GM18951 (cell line): ENCODE measurements around the gene LDLR.
"Not testable (repeated sequence)": the region's sequence is repeated elsewhere in the genome, so short reads cannot be mapped to it uniquely, and the experiment has no call there.

ENCODE experiments used
- POLR2A ChIP-seq: IDR thresholded peaks from 4 replicates; pipeline ENCODE4 v1.6.1; 2011; ENCODE audit warnings: mild to moderate bottlenecking; ENCODE audit not compliant: insufficient read length, insufficient read depth; ENCODE audit errors: extremely low read depth
- in situ Hi-C: fragments of 300-500 bp; cut with MboI; formaldehyde crosslinking; loops from one replicate; pipeline ENCODE4 v1.12.0; 2022; ENCODE audit warnings: low sequenced_read_pairs, mixed read lengths, inconsistent platforms; ENCODE audit not compliant: unreplicated experiment

Gene LDLR

DNA sequence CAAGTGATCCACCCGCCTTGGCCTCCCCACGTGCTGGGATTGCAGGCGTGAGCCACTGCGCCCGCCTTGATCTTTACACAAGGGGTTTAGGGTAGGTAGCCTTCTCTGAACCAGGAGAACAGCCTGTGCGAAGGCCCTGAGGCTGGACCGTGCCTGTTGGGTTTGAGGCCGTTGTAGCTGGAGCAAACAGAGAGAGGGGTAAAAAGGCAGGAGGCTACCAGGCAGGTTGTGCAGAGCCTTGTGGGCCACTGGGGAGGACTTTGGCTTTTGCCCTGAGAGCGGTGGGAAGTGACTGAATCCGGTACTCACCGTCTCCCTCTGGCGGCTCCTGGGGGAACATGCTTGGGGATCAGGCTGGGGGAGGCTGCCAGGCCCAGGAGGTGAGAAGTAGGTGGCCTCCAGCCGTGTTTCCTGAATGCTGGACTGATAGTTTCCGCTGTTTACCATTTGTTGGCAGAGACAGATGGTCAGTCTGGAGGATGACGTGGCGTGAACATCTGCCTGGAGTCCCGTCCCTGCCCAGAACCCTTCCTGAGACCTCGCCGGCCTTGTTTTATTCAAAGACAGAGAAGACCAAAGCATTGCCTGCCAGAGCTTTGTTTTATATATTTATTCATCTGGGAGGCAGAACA, 41.7 kb downstream of the LDLR start:
- no peak for TF ChIP-seq POLR2A
- in situ Hi-C loops = no loop called here

DNA sequence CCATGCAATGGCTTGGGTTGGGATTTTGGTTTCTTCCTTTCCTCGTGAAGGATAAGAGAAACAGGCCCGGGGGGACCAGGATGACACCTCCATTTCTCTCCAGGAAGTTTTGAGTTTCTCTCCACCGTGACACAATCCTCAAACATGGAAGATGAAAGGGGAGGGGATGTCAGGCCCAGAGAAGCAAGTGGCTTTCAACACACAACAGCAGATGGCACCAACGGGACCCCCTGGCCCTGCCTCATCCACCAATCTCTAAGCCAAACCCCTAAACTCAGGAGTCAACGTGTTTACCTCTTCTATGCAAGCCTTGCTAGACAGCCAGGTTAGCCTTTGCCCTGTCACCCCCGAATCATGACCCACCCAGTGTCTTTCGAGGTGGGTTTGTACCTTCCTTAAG, 42.2 kb downstream of the LDLR start:
- TF ChIP-seq POLR2A = no peak
- in situ Hi-C loops = no loop called here

DNA sequence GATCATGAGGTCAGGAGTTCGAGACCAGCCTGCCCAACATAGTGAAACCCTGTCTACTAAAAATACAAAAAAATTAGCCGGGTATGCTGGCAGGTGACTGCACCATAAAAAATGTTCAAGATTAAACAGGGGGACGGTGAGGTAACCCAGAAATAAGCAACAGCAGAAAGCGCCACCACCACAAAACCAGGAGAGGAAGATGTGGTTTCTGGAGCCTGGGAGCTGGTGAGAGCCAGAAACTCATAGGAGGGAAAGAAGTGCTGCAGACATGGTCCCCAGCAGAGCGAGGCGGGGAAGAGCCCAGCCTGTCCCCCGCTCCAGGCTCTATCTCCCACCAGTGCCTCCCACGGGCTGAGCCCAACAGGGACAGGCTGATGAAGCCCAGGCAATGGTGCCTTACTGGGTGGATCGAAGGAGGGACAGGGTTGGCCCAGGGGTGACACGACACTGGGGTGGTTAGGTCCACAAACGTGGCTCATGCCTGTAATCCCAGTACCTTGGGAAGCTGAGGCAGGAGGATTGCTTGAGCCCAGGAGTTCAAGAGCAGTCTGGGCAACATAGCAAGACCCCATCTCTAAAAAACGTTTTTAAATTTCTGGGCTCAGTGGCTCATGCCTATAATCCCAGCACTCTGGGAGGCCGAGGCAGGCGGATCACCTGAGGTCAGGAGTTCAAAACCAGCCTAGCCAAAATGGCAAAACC, 47.3 kb downstream of the LDLR start:
- TF ChIP-seq POLR2A = no peak
- in situ Hi-C loops = no loop called here

DNA sequence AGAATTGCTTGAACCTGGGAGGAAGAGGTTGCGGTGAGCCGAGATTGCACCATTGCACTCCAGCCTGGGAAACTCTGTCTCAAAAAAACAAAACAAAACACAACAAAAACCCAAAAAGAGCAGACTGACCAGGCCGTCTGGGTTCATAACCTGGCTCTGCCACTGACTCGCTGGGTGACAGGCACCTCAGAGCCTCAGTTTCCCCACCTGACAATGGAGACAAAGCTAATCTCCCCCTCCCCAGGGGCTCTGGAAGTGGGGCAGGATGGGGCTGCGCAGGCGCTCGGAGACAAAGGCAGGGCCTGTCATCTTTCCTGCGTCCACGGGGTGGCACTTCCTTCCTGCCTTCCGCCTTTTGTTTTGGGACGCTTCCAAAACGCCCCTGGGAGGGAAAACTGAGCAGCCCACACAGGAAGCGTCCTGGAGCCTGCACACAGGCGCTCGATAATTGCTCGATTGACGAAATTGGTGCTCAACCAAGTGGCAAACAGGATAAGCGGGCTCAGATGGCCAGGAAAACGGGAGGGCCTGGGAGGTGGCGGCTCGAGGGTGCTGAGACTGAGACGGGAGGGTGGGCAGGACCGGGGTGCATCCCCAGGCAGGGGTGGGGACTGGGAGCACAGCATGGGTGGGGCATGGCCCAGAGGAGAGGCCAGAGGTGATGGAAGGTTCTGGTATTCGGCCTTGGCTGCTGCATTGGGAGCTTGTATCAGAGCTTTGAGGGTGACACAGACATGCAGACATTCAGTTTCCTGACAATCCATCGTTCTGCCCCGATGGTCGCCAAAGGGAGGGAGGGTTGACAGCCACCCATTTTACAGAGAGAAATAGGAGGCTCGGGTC, 48.5 kb downstream of the LDLR start:
- in situ Hi-C loops = no loop called here
- TF ChIP-seq POLR2A = no peak

DNA sequence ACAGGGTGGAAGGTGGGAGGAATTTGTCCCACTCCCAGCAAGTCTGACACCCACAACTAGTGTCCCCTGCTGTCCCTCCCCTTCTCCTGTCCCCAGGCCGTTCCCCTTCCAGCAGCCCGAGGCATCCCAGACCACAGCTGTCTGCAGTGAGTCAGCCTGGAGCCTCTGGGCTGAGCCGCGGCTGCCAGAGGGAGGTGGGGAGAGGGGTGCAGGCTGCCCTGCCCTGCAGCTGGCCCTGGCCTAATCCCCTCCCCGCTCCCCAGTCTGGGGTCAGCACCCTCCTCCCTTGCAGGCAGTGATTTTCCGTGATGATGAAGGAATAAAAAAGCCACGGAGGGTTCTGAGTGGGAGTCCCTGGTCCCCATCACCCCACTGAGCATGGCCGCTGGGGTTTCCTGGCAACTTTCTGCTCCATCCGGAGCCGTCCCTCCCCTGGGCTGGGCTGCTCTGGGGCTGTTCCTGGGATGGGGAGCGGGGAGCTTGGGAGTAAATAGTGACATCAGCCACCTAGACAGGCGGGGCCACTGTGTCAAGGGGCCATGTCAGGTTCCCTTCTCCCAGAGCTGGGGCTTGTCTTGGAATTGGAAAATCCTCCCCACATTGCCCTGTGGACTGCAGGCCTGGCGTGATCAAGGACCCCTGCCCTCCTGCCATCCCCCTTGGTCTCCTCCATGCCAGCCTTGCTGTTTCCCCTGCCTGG, 49.5 kb downstream of the LDLR start:
- in situ Hi-C loops = no loop called here
- TF ChIP-seq POLR2A = no peak

DNA sequence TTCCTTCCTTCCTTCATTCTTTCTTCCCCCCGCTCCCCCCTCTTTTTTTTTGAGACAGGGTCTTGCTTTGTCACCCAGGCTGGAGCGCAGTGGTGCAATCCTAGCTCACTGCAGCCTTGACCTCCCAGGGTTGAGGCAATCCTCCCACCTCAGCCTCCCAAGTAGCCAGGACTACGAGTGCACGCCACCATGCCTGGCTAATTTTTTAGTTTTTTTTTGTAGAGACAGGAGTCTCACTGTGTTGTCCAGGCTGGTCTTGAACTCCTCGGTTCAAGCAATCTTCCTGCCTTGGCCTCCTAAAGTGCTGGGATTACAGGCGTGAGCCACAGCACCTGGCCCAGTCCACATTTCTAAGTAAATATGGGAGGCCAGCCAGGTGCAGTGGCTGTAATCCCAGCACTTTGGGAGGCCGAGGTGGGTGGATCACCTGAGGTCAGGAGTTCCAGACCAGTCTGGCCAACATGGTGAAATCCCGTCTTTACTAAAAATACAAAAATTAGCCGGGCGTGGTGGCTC, 50.8 kb downstream of the LDLR start:
- in situ Hi-C loops = not testable (repeated sequence)

DNA sequence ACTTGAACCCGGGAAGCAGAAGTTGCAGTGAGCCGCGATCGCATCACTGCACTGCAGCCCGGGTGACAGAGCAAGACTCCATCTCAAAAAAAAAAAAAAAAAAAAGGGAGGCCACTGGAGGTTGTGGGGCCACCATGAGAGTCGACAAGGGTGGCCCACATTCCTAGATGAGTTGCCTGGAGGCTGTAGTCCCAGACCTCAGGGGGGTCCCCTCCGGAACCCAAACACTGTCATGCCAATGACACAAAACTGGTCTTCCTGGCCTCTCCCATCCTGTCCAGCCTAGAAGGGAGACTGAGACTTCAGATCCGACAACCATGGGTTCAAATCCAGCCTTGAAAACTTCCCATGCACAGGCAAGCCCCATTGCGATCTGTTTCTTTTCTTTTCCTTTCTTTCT, 51.6 kb downstream of the LDLR start:
- in situ Hi-C loops = no loop called here
- TF ChIP-seq POLR2A = no peak

DNA sequence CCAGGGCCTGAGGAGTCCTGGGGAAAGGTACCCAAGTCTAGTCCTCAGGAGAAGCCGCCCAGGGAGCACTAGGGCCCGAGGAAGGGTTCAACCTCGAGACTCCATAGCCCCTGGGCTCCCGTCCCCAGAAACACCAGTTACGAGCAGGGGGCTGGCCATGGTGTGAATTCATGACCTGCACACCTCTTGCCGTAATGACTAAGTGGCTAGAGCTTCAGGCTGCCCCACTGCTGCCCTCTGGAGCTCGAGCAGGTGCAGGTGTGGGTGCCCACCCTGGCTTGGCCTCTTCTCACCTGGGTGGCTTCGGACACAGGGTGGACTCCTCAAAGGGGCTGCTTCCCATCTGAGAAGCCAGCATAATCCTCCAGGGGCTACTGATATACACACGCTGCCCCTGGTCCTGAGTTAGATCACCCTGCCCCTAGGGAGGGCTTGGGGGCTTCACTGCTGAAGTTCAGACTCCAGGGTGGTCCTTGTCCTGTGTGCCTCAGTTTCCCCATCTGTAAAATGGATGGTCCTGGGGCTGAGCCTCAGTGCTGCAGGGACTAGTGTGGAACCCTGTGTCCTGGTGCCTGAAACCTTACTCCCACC, 52.8 kb downstream of the LDLR start:
- in situ Hi-C loops = no loop called here
- no peak for TF ChIP-seq POLR2A

DNA sequence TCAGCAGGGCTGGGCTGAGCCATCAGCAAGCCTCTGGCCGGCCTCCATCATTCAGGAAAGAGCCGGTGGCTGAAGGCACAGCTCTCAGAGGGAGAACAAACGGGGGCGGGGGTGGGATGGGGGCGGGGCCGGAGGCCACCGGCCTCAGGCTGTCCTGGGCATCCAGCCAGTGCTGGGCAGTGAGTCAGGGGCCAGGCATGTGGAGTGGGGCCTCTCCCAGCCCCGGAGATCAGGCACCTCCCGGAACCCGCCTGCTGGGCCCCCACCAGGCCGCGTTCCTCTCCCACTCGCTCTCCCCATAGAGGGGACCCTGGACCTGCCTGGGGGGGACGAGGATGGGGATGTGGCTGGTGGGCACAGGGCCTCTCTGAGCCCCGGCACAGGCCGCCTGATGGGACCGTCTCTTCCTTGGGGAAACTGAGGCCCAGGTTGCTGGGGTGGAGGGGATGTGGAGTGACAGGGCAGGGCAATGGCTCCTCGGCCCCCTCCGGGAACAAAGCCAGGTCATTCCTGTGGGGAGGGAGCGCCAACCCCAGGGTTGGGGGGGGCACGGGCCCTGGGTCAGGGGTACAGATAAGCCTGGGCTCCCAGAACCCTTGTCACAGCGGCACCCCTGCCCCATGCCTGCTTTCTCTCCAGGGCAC, 53.4 kb downstream of the LDLR start:
- TF ChIP-seq POLR2A = no peak
- in situ Hi-C loops = no loop called here

DNA sequence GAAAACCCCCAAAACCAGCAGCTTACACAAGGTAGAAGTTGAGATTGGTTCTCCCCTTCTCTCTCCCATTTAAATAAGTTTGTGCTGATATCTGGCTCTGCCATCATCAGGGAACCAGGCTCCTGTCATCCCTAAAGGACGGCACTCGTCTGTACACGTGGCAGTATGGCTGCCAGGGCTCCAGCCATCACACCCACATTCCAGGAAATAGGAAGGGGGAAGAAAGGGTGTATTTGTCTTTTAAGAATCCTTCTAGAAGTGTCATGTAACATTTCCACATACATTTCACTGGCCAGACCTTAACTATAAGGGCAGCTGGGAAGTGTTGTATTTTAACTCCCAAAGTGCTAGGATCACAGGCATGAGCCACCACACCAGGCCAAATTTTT, 56.3 kb downstream of the LDLR start:
- TF ChIP-seq POLR2A = no peak
- in situ Hi-C loops = no loop called here

DNA sequence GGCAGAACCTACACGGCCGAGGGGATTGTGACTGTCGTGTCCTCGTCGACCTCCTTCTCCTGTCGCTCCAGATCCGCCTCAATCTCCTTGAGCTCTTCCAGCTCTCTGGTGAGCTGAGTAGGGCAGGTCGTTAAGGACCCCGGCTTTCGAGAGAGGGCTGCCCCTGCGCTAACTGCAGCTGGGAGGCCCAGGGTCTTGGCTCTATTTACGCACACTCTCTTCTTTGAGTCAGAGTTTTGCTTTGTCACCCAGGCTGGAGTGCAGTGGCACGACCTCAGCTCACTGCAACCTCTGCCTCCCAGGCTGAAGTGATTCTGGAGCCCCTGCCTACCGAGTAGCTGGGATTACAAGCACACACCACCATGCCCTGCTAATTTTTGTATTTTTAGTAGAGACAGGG, 58.7 kb downstream of the LDLR start:
- in situ Hi-C loops = no loop called here
- no peak for TF ChIP-seq POLR2A

DNA sequence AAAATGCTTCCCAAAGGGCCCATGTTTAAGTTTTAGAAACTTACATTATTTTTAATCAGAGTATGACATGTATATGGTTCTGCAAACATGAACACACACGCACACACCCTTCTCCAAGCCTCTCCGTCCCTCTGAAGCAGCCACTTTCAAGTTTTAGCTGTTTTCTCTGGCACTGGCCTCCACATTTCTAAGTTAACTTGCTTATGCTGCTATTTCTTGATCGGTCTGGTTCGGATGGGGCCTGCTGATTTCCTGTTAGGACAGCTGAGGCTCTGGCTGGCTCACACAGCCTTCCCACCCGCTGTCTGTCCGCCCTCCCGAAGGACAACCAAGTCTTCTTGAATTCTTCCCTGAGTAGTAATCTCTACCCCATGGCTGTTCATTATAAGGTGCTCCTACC, 61.9 kb downstream of the LDLR start:
- in situ Hi-C loops = no loop called here

More for the DNA sequence above, 61.9 kb downstream of the LDLR start:
- no peak for TF ChIP-seq POLR2A
